Activated CD4-positive, alpha-beta T cell treated with anti-CD3 and anti-CD28 coated beads for 1 hour (primary cell): ENCODE results near the gene TMEM223.
"Not testable (repeated sequence)": the region's sequence is repeated elsewhere in the genome, so short reads cannot be mapped to it uniquely, and the experiment has no call there.

Experiments used
- DNase-seq: peaks from one replicate; pipeline ENCODE4 v3.0.0-alpha.2; 2020

TMEM223 gene

GRCh38 chr11:62752177-62752785 lies 39.5 kb downstream of the TMEM223 start:
- DNase-seq, result no peak

GRCh38 chr11:62749931-62750330 lies 41.9 kb downstream of the TMEM223 start:
- DNase-seq, result not testable (repeated sequence)

GRCh38 chr11:62747475-62748160 lies 44.2 kb downstream of the TMEM223 start:
- no peak for DNase-seq
